Stimulated activated CD4-positive, alpha-beta T cell treated with anti-CD3 and anti-CD28 coated beads, TNF-alpha, amount 100 ng/mL, for 48 hours (primary cell): Measurements from ENCODE around the gene ASB10.

Experiments used
- DNase-seq, 3 donors: peaks; one replicate each; pipeline ENCODE4 v3.0.0-alpha.2; 2020; ENCODE audit warnings: low read depth in 3 of 3

Gene ASB10

DNA sequence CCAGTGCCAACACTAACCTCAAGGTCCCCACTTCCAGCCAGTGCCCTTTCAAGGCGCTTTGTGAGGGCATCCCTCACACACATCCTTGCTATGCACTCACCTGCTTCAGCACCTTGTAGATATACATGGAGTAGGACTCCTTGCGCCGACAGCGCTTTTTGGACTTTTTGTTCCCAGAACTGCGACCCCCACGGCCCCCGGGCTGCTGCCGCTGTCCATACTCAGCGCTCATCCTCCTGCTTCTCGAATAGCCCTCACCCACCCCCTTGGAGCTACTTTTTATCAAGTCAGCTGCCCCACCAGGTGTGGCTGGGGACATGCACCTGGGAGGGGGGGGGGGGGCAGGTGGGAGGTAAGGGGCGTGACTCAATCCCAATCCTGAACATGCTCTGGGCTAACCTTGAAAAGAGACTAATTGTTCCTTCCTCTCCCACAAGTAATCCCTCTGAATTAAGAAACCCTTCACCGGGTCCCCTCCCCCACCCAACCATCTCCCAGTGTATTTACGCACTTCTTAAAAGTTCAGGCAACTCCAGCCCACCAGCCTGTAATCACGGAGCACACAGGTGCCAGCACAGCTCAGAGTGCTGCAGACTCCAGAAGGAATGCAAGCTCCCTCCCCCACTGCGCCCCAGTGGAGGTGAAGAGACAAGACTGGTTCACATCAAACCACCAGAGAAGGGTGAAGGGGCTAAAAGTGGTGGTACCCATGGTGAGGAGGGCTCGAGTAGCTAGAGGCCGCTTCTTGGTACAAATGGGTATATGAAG is 23.2 kb upstream of the ASB10 start, which contains the start of gene H2BK1:
Gene H2BK1 (minus strand): TSS at position 402 of the 768 bp plus-strand sequence. CDS start 170 bp downstream, at position 232.
- DNase-seq: no peak

DNA sequence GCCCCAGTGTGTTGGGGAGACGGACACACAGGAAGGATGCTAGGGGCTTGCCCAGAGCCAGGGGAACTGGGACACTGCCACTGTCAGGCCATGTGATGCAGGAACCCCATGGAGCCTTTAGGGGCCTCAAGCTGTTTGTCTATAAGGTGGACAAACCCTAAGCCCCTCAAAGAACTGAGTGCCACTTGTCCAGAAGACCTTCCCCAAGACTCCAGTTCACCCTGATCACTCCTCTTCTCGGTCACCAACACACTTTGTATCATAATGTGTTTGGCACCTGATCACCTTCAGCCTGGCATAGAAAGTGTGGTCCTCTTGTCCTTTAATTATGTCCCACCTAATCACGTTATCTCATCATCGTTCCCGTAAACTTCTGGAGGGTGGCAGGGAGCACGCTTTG is 22.5 kb upstream of the ASB10 start:
- DNase-seq: no peak

DNA sequence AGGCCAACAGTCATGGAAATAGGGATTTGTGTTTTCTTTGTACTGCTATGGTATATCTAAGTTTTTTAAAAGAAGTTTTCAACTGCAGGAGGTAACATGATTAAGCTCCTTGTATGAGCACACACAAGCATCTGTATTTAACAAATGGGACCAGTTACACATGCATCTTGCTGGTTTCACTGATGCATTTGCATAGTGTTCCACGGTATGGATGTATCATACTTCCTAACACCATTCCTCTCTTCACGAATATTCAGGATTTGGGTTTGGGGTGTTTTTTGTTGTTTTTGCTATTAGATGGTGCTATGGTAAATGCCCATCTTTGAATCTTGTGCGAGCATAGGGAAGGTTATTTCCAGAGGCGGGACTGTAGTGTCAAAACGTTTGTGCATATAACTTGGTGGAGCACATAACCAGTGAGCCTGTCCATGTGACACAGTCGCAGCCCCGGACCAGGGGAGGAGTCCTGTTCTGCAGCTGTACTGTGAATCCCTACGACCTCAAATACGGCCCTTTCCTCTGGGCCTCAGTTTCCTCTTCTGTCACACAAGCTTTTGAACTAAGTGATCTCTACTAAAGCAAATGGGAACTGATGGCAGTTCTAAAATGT is 21.3 kb upstream of the ASB10 start:
- DNase-seq: no peak

DNA sequence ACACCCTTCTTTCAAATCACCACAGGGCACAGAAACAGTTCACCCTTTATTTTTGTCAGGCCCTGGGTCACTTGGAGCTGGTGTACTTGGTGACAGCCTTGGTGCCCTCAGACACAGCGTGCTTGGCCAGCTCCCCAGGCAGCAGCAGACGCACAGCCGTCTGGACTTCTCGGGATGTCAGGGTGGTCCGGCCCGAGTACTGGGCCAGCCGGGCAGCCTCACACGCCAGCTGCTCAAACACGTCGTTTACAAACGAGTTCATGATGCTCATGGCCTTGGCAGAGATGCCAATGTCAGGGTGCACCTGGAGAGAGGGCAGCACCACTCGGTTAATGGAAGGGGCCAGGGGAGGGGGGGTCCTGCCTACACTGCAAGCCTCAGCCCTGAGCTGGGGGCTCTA is 20.8 kb upstream of the ASB10 start:
- no peak for DNase-seq

DNA sequence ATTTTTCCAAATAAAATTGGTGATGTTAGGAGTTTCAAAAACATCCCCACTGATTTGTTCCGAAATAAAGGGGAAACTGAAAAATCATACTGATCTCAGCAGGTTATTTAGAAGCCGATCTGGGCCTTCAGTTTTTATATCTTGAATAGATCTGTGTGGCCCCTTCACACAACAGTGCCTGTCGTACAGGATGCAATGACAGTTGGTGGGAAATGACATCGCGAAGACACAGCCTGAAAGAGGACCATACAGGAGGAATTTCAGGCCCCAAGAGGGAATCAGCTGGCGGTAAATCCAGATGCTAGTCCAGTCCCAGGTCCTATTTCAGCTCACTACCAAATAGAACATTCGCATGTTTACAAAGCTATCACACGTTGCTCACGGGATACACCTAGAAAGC is 20.3 kb upstream of the ASB10 start:
- no peak for DNase-seq

DNA sequence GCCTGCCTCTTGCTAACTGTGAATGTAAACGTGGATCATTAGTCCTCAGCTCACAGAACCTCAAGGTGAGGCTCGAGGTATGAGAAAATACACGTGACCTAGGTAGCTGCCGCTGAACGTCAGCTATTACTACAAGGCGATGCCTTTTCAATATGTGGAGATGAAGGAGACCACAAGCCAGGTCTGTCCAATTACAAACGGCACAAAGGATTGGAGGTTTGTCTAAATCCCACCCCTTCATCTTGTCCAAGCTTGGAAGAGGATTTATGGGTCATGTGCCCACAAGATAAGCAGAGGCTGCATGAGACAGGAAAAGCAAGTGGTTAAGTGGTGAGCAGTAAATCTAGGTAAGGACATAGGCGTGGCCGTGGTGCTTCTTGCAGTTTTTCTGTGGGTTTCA is 19.9 kb upstream of the ASB10 start:
- DNase-seq: no peak

DNA sequence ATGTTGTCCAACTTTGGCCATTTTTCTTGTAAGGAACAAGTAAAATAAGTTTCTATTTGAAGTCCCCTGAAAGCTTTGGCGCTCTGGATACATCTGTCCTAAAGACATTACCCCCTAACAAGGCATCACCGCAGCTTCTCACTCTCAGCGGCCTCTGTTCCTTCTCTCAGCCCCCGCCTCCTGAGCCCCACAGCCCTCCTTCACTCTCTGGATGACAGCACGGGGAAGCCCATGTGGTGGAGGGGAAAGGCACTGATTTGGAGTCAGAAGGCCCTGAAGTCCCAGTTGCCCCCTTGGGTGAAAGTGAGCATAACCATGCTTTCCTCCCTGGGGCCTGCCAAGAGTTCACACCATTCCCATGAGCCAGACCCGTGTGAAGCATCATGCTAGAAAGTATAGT is 18.7 kb upstream of the ASB10 start:
- DNase-seq: no peak

DNA sequence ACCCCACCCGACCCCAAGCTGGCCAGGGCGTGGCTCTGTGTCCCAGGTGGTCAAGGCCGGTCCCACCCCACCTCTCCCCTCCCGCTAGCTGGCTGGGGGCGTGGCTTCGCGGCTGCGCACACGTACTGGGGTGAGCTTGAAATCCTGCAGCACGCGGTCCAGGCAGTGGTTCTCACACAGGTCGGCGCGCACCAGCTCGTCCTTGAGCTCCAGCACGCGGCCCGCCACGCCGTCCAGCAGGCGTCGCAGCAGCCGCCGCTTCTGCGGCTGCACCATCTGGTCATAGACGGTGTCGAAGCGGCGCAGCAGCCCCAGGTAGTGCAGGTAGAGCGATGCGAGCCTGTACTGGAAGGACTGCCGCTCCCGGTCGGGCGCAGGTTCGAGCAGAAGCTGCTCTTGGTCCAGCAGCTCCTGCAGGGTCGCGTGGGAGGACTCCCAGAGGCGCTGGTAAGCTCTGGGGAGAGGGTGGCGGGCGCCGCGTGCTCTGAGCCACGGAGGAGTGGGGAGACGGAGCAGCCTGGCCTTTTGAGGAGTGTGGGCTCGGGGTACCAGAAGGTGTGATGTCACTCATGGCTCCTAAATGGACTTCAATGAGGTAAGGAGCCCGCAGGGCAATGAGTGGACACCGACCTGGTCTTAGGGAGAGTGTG is 17.5 kb upstream of the ASB10 start:
- no peak for DNase-seq

DNA sequence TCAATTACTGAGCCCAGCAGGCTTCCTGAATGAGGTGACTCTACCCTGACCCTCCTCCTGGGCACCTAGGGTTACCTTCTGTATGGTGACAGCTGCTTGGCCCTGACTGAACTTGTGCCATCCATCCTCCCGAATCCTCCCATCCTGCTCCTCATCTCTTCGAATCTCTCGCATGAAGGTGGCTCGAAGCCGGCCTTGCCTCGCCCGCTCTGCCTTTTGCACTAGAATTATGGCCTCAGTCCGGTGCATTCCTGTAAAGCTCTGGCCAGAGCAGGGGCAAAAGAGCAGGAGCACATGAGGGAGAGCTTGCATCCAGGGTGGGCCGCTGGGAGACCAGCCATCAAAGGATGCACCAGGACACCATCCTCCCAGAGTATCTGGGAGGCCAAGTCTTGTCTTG is 15.8 kb upstream of the ASB10 start:
- DNase-seq: no peak

DNA sequence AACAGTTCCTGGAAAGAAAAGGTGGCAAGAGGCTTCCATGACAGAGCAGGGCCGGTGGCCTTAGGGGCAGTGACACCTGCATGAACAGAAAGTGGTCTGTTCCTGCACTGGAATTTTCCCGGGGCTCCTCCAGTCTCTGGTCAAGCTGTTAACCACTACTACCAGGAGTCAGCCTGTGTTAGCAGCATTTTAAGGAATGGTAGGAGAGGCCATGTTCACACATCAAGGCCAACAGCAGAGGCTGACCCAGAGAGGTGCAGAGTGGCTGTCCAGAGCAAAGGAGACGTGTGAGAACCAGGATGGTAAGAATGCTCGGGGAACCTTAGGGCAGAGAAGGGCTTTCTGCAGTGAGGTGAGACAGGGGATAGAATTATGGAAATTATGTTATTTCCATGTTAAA is 14.7 kb upstream of the ASB10 start:
- no peak for DNase-seq

DNA sequence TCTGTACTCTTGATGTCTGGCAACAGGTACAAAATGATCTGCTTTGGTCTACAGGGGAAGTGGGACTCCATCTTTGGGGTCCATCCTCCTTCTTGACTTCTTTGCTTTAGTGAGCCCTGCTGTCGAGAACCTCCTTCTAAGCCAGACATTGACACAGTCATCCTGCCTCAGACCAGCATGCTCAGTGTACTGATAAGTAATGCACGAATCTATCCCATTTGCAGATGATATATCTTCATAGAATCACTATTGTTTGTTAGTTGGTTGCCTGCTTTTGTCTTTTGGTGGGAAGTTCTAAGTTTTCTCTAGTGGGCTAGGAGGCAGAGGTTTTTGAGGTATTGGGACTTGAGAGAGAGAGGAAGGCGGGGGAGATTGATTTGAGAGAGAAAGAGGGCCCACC is 14.3 kb upstream of the ASB10 start:
- DNase-seq: no peak

DNA sequence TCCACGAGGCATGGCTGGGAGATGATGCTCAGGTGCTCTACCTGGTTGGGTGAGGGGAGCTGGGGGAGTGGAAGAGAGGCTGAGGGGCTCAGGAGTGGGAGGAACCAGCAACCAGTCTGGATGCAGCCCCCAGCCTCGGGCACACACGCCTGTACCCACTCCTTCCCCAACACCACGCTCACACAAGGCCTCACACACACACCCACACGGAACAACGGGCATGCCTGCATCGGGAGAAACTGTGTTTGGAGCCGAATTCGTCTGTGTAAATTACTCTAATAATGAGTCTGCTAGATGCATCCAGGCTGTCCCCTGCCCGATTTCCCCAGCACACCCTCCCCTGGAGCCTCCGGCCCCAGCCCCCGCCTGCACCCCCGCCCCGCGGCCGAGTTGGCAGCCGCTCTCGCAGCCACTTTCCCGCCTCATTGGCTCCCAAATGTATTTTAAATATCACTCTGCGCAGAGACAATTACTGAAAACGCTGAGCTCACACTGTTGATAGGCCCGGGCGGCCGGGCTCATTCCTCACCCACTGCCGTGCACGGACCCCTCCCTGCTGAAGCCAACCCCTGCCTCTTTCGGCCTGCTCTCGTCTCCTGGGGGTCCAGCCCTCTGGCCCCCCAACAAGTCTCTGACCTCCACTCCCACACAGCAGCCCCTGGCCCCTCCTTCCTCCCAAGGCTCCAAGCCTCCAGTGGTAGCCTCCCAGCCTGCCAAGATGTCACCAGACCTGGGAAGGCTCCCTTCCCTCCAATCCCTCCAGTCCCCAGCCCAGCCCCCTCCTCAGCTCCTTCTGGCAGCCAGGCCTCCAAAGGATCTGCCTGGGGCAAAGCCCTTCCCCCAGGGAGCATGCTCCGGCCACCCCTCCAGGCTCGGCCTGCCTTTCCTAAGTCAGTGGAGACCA is 12.1 kb upstream of the ASB10 start:
- no peak for DNase-seq

DNA sequence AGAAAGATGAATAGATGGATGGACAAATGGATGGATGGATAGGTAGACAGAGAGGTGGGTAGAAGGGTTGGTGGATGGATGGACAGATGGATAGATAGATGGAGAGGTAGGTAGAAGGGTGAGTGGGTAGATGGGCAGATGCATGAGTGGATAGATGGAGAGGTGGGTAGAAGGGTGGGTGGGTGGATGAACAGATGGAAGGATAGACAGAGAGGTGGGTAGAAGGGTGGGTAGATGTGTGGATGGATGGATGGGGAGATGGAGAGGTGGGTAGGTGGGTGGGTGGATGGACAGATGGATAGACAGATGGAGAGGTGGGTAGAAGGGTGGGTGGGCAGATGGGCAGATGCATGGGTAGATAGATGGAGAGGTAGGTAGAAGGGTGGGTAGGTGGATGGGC is 10.9 kb upstream of the ASB10 start:
- DNase-seq: no peak

DNA sequence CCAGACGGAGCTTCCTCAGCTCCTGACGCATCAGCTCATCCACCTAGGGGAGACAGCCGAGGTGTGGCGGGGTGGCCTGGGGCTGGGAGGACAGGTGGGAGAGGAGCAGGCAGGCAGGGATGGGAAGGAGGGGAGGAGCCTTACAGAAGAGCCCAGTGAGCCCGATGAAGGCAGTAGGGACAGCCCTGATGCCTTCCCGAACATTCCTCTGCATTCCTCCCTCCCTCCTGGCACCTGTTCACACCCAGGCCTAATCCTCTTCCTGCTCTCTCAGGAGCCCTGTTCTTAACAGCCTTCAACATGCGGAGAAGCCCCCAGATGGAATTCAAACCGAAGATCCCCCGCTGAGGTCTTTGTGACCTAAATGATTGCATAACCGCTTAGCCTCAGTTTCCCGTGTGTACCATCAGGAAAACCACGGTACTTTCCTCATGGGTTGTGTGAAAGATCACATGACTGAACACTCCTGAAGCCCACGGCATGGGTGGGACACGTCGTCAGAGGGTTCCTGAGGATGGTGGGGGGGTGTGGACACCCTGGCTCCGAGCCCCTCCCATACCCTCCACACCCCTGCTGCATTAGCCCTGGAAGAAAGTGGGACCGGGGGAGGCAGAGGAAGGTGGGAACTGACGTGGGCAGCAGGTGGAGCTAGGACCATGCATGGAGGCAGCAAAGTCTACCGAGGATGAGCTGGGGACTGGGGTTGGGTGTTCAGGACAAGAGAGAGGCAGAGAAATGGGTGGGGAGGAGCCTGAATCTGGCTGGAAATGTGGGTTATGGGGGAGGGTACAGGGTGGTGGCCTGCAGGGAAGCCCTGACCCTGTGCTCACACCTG is 8.8 kb upstream of the ASB10 start:
- no peak for DNase-seq

DNA sequence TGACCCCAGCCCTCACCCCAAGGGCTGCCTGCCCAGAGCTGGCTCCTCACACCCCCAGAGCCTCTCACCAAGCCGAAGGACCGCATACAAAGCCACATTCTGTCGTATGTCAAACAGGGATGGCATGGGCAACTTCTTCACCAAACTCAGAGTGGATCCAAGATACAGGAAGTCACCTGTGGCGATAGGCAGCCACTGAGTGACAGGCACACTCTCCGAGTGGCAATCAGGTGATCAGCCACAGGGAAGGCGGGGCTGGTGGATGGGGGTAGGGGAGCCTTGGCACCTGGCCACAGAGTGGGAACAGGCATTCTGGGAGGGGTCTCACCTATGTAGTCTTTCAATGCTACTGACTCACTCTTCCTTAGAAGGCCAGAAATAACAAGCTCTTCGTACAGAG is 7.1 kb upstream of the ASB10 start:
- DNase-seq: no peak

DNA sequence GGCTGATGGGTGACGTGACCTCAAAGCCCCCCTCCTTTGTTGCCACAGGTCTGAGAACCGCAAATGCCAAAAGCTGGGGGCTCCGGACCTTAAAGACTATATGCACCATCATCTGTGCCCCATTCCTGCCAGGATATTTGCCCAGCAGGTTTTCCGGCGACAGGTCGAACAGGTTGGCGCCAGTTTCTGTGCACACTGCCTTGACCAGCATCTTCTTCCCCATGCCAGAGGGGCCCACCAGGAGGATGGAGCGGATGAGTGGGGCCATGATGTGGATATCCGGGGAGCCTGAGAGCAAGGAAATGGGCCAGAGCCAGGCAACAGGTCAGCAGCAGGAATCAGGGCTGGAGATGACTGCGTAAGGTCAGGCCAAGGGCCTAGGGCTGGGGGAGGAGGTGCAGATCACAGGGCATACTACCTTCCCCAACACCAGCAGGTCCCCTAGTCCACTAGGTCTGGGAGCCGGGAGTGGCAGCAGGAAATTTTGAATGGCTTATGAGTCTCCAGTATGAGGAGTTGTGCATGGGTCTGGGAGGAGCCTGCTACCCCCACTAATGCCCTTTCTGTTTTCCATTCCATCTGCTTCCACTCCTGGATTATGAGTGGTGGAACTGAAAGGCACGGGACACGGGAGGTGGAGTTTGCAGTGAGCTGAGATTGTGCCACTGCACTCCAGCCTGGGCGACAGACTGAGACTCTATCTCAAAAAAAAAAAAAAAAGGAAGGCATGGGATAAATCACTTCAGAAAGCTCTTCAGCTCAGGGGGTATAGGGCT is 6.3 kb upstream of the ASB10 start:
- no peak for DNase-seq

DNA sequence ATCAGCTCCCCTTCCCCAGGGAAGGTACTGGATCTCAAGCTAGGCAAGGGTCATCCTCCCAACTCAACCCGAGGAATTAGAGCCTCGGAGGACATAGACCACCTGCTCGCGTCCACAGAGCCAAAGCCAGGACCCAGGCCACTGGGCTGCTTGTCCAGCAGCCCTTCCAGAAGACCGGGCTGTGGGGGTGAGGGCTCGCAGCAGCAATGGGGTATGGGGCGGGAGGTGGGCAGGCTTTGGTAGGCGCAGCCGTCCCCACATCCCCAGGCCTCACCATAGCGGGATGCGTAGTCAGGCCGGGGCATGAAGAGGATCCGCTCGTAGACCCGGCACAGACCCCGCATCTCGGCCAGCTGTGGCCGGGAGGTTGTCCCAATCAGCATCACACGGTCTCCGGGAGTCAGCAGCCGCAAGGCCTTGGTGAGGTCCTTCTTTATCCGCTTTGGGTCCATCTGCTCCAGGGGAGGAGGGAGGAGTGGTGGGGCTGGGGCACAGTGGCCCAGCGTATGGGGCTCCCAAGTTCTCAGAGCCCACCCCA is 5.0 kb upstream of the ASB10 start:
- DNase-seq: no peak

DNA sequence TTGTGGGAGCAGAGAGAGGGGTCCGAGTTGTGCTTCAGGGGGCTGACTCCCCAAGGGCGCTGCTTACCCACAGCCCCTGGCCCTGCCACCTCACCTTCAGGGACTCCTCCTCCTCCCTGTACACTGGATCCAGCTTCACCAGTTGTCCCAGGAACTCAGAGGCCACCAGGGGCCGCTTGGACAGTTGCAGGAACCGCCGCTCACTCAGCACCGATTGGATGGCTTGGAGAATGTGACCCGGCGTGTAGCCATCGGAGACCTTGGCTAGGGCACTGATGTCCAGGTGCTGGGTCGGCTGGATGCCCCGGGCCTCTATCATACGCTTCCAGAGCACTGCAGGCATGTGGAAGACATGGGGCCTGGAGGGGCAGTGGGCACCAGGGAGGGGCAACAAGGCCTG is 4.5 kb upstream of the ASB10 start:
- DNase-seq: no peak

DNA sequence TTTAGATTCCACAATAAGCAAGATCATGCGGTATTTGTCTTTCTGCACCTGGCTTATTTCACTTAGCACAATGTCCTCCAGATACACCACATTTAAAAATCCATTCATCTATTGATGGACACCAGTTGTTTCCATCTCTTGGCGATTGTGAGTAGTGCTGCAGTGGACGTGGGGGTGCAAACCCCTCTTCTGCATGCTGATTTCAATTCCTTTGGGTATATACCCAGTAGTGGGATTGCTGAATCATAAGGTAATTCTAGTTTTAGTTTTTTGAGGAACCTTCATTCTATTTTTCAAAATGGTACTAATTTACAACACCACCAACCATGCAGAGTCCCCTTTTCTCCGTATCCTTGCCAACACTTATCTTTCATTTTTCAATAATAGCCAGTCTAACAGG is 2.0 kb upstream of the ASB10 start:
- DNase-seq: no peak

DNA sequence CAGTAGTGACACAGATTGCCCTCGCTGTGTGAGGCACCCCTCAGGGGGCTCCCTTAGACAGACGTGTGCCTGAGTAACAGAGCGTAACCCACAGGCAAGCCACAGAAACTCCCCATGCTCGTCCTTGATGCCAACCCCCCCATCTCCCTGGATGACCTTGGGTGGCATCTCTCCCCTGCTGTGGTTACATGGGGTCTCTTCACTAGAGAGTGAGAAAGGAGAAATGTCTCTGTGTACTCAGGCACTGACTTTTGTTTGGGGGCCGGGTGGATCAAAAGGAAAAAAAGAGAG is 1.1 kb upstream of the ASB10 start:
- no peak for DNase-seq
